GM23338 (cell line): ENCODE measurements around the gene ATG4B. TPM values are rescaled to one million over a fixed set of nuclear protein-coding genes. Genes with fewer than 3 reads are reported as not detected.

Experiments used
- ATAC-seq: fragments of 200-7000 bp; cut with Tn5 transposase; 3 replicates; pipeline ENCODE4 v1.9.1; 2020
- DNase-seq: peaks from one replicate; pipeline ENCODE4 v3.0.0-alpha.2; 2015; ENCODE audit warnings: low spot score
- H2AFZ ChIP-seq: fragments of 200-600 bp; sonication (generic); 2 replicates; pipeline ENCODE4 v1.8.0; 2016; ENCODE audit warnings: antibody characterized with exemption, mild to moderate bottlenecking, moderate library complexity
- H3F3A ChIP-seq: fragments of 200-600 bp; sonication (generic); replicated peaks from 2 replicates; pipeline ENCODE4 v1.8.0; 2017; ENCODE audit warnings: antibody characterized with exemption, mixed run types, low read depth
- H3K27ac ChIP-seq: fragments of 200-600 bp; sonication (generic); 2 replicates; pipeline ENCODE4 v1.6.1; 2016; ENCODE audit warnings: low read depth
- H3K27me3 ChIP-seq: fragments of 200-600 bp; sonication (generic); 2 replicates; pipeline ENCODE4 v1.8.0; 2016; ENCODE audit warnings: mild to moderate bottlenecking, mixed run types, moderate library complexity; ENCODE audit not compliant: insufficient read depth
- H3K36me3 ChIP-seq: fragments of 200-600 bp; sonication (generic); 2 replicates; pipeline ENCODE4 v1.8.0; 2016; ENCODE audit warnings: mild to moderate bottlenecking; ENCODE audit not compliant: insufficient read depth
- H3K4me1 ChIP-seq: fragments of 200-600 bp; sonication (generic); 2 replicates; pipeline ENCODE4 v1.8.0; 2016; ENCODE audit warnings: mild to moderate bottlenecking, moderate library complexity; ENCODE audit not compliant: insufficient read depth
- H3K4me2 ChIP-seq: fragments of 200-600 bp; sonication (generic); 2 replicates; pipeline ENCODE4 v1.7.1; 2017; ENCODE audit warnings: mixed run types
- H3K4me3 ChIP-seq: fragments of 200-600 bp; sonication (generic); 2 replicates; pipeline ENCODE4 v1.6.1; 2016; ENCODE audit warnings: mixed run types
- H3K79me2 ChIP-seq: fragments of 200-600 bp; sonication (generic); replicated peaks from 2 replicates; pipeline ENCODE4 v1.8.0; 2017; ENCODE audit warnings: mild to moderate bottlenecking; ENCODE audit not compliant: insufficient read depth
- H3K9me2 ChIP-seq: fragments of 200-600 bp; sonication (generic); 2 replicates; pipeline ENCODE4 v1.8.0; 2017; ENCODE audit not compliant: insufficient read depth
- H4K20me1 ChIP-seq: fragments of 200-600 bp; sonication (generic); replicated peaks from 2 replicates; pipeline ENCODE4 v1.8.0; 2017; ENCODE audit warnings: mild to moderate bottlenecking; ENCODE audit not compliant: insufficient read depth
- H3K27ac Mint-ChIP-seq: 2 replicates; pipeline ENCODE4 v1.8.0; 2020; ENCODE audit warnings: inconsistent platforms, mild to moderate bottlenecking, moderate library complexity, mixed read lengths
- H3K27me3 Mint-ChIP-seq: 3 replicates; pipeline ENCODE4 v1.8.0; 2022; ENCODE audit warnings: low read depth, mild to moderate bottlenecking, moderate library complexity, mixed read lengths, inconsistent platforms; ENCODE audit not compliant: insufficient read depth, poor library complexity
- H3K36me3 Mint-ChIP-seq: 3 replicates; pipeline ENCODE4 v1.8.0; 2021; ENCODE audit warnings: low read depth, mild to moderate bottlenecking, inconsistent platforms, moderate library complexity, mixed read lengths
- H3K4me1 Mint-ChIP-seq: 3 replicates; pipeline ENCODE4 v1.8.0; 2020; ENCODE audit warnings: mild to moderate bottlenecking, inconsistent platforms, mixed read lengths
- H3K4me3 Mint-ChIP-seq: 3 replicates; pipeline ENCODE4 v1.8.0; 2021; ENCODE audit warnings: moderate library complexity, mild to moderate bottlenecking, inconsistent platforms, mixed read lengths
- H3K9me3 Mint-ChIP-seq: 3 replicates; pipeline ENCODE4 v1.8.0; 2020; ENCODE audit warnings: moderate library complexity, mild to moderate bottlenecking, inconsistent platforms, mixed read lengths
- CREB1 ChIP-seq: fragments of 250-450 bp; sonication (Bioruptor Pico); IDR thresholded peaks from 2 replicates; pipeline ENCODE4 v1.5.0; 2020; ENCODE audit warnings: low read depth, mild to moderate bottlenecking, moderate library complexity
- CTCF ChIP-seq, 2 experiments: fragments of 200-600 bp in 1 of 2; sonication (generic) in 1 of 2; conservative IDR thresholded peaks; 2 replicates each; pipeline versions ENCODE4 v1.5.1 to v1.6.1; 2016 to 2017; ENCODE audit warnings: antibody characterized with exemption in 2 of 2, low read depth in 2 of 2, mild to moderate bottlenecking in 2 of 2, moderate library complexity in 1 of 2
- ETS1 ChIP-seq: IDR thresholded peaks from 2 replicates; pipeline ENCODE4 v1.6.1; 2016; ENCODE audit warnings: antibody characterized with exemption
- EZH2 ChIP-seq: fragments of 200-600 bp; sonication (generic); IDR thresholded peaks from one replicate; pipeline ENCODE4 v1.8.0; 2017; ENCODE audit warnings: antibody characterized with exemption, mild to moderate bottlenecking, low read depth; ENCODE audit not compliant: unreplicated experiment
- JUNB ChIP-seq: IDR thresholded peaks from one replicate; pipeline ENCODE4 v1.6.1; 2016; ENCODE audit warnings: antibody characterized with exemption; ENCODE audit not compliant: unreplicated experiment
- POLR2AphosphoS5 ChIP-seq: IDR thresholded peaks from 2 replicates; pipeline ENCODE4 v1.6.1; 2016; ENCODE audit warnings: antibody characterized with exemption, low read depth
- REST ChIP-seq: IDR thresholded peaks from one replicate; pipeline ENCODE4 v1.6.1; 2018; ENCODE audit warnings: antibody characterized with exemption; ENCODE audit not compliant: unreplicated experiment
- ZNF331 ChIP-seq: fragments of 250-450 bp; sonication (Bioruptor Pico); IDR thresholded peaks from 2 replicates; pipeline ENCODE4 v1.5.0; 2020; ENCODE audit warnings: low read depth, mild to moderate bottlenecking, moderate library complexity
- polyA plus RNA-seq: library from polyadenylated mRNA; unstranded; fragments of >200 nt; fragmentation: Nextera tagmentation; extraction: Ambion mirVana; gene quantifications from 2 replicates; pipeline ENCODE4 v1.2.1, GENCODE V29; 2016
- total RNA-seq: library from RNA; depleted of rRNA; stranded (reverse); fragments of >200 nt; shearing (Covaris generic); gene quantifications from 2 replicates; pipeline ENCODE4 v1.2.3, GENCODE V29; 2014

The ATG4B gene
- total and polyA plus RNA-seq, 2 experiments from 2014 or later = 102 to 104 TPM

GRCh38 chr2:241678307-241678706, 40.8 kb downstream of the ATG4B start (continued):
- TF ChIP-seq REST = no peak
- no peak for TF ChIP-seq CREB1

- no peak for TF ChIP-seq ETS1
- no peak for TF ChIP-seq JUNB
- no peak for TF ChIP-seq CREB1
- TF ChIP-seq POLR2AphosphoS5 = no peak
- no peak for TF ChIP-seq CTCF (conservative IDR thresholded peaks at IDR 0.05; ENCODE audit: low read depth in 2 of 2)
- no peak for TF ChIP-seq REST
- no peak for TF ChIP-seq ZNF331
- no peak for TF ChIP-seq EZH2
- H3K4me2 ChIP-seq = no peak overlapping the region
- Mint-ChIP-seq H3K4me1 (peaks cover under 1% of the 10 kb centered on the region; the same call in 1 of the 3 replicates), H3K9me3 (no peaks in the 10 kb centered on the region), H3K36me3 (peaks cover 77% of the 10 kb centered on the region), H3K4me3 (no peak overlapping the region), H3K27me3 (peaks cover 14% of the 10 kb centered on the region), H3K27ac (no peak overlapping the region)
- H3F3A ChIP-seq = no peaks in the 10 kb centered on the region; the same call in none of the 2 replicates
- H4K20me1 ChIP-seq = peaks cover 17% of the 10 kb centered on the region
- no peaks in the 10 kb centered on the region for H3K9me2 ChIP-seq
- no peak for DNase-seq
- no peak overlapping the region for H2AFZ ChIP-seq
- no peak overlapping the region for H3K27ac ChIP-seq
- H3K4me3 ChIP-seq = no peak overlapping the region
- H3K27me3 ChIP-seq = no peaks in the 10 kb centered on the region
- peaks cover 26% of the 10 kb centered on the region; the same call in 1 of the 2 replicates for H3K79me2 ChIP-seq
- ATAC-seq = no peak
- H3K4me1 ChIP-seq = no peaks in the 10 kb centered on the region
- H3K36me3 ChIP-seq = peaks cover 19% of the 10 kb centered on the region
Observed at GRCh38 chr2:241678784-241679540, 41.5 kb downstream of the ATG4B start.
